GM19324 (cell line): ENCODE measurements around the gene LINC00632.
A peak's percentile ranks its signal among the peaks of the same experiment; 100 is the strongest.
"Not testable (repeated sequence)": the region's sequence is repeated elsewhere in the genome, so short reads cannot be mapped to it uniquely, and the experiment has no call there.

Source experiments
- ATAC-seq: cut with Tn5 transposase; IDR thresholded peaks from one replicate; pipeline ENCODE4 v1.9.1; 2021; ENCODE audit warnings: mild to moderate bottlenecking, moderate library complexity; ENCODE audit not compliant: unreplicated experiment, low FRiP score

The LINC00632 gene

GRCh38 chrX:140709421-140709846, at the start of gene LINC00632:
LINC00632 (plus strand) TSS chrX:140709759.
- no peak for ATAC-seq

- no peak for ATAC-seq
These were observed 47.9 kb upstream of the LINC00632 start for GRCh38 chrX:140661643-140662042.

- ATAC-seq: no peak
These were observed 44.6 kb upstream of the LINC00632 start for GRCh38 chrX:140664939-140665338.

GRCh38 chrX:140672840-140673731, 36.5 kb upstream of the LINC00632 start:
- ATAC-seq: no peak

DNA sequence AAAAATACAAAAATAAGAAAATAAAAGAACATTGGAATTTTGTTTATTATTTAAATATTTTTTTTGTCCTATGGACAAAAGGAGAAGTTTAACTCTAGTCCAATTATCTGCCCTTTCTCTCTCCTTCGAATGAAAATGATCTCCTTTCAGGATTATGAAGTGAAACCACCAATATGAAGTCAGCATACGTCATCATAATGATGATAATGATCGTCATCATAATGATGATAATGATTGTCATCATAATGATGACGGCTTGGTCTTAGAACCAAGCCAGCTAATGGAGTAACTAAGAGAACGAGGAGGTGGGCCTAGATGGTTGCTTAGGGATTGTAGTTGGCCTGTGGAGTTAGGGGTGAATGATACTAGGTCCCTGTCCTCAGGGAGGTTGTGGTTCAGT, 21.9 kb upstream of the LINC00632 start:
- ATAC-seq: no peak

GRCh38 chrX:140691596-140691995, 18.0 kb upstream of the LINC00632 start:
- not testable (repeated sequence) for ATAC-seq

GRCh38 chrX:140697618-140698017, 11.9 kb upstream of the LINC00632 start:
- ATAC-seq: no peak

- no peak for ATAC-seq
These were observed 8.1 kb upstream of the LINC00632 start for GRCh38 chrX:140701480-140701879.

DNA sequence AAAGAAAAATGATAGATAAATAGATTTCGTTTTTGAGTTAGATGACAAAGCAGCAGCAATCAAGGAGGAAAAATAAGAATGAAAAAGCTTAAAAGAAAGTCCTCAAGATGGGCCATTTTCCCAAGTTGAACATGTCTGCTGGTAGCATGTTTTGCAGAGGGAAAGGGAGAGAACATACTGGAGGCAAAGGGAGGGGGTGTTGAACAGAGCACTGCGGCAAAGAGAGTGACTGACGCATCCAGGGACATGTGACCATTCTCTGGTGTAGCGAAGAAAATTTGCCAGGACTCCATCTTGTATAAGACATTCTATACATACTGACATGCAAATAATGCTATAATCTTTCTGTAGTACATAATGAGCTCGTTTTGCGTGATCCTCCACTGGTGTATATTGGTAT, 1.2 kb downstream of the LINC00632 start:
- ATAC-seq: no peak

- no peak for ATAC-seq
These were observed 2.3 kb downstream of the LINC00632 start for GRCh38 chrX:140711894-140712293.

DNA sequence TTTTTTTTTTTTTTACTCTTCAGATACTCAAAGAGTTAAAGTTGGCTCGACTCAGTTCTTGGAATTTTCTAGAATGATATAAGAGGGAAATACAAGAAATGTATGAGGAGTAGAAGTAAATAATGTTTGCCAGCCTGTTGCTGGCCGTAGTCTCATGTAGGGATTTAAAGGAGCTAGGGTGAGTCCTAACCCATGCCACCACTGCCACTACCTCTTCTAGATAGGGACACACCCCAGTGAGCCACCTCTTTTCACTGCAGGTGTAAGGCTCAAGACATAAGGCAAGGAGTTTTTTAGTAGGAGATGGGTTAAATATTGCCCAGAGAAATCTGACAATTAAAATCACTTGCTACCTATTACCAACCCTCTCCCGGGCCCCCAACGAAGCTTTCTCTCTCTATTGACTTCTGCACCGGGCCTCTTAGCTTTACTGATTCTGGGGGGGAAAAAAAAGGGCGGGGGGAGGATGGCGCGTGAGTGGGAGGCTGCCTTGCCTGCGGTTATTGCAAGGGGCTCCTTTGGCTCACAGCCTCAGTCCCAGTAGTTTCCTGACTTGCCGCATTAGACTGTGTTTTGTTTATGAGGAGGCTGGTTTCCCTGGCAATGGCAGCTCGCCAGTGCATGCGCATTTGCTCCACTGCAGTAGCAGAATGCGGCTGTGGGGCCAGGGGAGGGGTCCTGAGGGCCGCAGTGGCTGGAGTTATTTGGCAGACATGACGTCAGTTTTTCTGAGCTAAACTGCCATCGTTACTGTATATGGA, 3.0 kb downstream of the LINC00632 start:
- ATAC-seq: no peak

GRCh38 chrX:140713174-140713539, 3.6 kb downstream of the LINC00632 start:
- no peak for ATAC-seq

GRCh38 chrX:140715787-140716186, 6.2 kb downstream of the LINC00632 start:
- ATAC-seq: no peak

- no peak for ATAC-seq
These were observed 13.7 kb downstream of the LINC00632 start for GRCh38 chrX:140723121-140723715.

- ATAC-seq: no peak
These were observed 14.8 kb downstream of the LINC00632 start for GRCh38 chrX:140724309-140724708.

DNA sequence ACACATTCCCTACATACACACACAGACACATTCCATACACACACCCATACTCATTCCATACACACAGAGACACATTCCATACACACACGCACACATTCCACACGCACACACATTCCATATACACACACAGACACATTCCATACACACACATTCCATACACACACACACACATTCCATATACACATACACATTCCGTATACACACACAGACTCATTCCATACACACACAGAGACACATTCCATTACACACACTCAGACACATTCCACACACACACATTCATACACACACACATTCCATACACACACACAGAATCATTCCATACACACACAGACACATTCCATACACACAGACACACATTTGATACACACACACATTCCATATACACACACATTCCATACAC, 15.2 kb downstream of the LINC00632 start:
- ATAC-seq: no peak

DNA sequence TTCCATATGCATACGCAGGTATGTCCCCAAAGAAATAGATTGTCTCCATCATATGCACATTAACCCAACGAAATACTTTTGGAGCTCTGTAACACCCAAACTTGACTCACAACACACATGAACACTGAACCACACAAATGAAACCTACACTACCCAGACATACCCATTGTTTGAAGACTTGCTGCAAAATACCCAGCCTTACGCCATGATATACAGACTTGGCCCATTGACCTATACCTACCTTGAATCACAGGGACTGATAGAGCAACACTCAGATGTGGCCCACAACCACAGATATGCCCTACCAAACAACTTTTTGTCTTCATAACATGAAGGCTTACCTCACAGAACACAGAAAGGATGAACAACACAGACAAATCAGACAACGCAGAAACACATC, 15.9 kb downstream of the LINC00632 start:
- ATAC-seq: no peak

GRCh38 chrX:140733766-140734342, 24.3 kb downstream of the LINC00632 start:
- ATAC-seq: no peak

DNA sequence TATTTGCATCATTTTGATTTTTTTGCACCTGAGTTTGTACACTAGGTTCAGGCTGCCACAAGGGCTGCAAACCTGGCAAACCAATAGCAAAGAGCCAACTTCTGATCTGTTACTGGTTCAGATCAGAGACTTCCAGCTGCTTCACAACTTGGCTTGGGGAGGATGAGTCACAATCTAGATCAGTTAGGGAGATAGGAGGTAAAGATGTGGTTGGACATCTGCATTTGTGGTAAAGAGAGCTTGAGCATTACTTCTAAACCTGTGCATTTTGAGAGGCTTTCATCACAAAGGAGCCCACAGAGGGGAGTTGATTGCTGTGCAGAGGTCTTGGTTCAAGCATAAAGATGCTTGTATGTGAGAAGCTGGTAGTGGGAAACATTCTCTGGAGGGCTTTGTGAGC, 34.5 kb downstream of the LINC00632 start:
- ATAC-seq: no peak

- ATAC-seq: no peak
These were observed 47.4 kb downstream of the LINC00632 start for GRCh38 chrX:140756941-140757340.

DNA sequence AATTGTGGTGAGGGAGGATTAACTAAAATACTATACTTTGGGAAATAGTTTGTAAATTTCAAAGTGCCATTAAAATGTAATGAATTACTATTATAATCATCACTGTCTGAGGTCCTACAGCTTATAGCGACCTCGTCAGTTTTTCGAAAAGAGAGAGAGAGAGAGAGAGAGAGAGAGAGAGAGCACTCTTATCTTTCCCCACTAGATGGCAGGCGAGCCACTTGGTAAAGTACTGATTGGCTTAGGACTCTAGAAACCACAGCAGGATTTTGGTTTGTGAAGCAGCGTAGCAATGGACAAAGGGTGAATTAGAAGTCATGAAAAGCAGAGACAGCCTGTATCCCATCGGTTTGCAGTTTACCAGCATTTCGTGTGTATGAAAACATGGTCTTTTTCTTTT, 52.5 kb downstream of the LINC00632 start:
- ATAC-seq: peak; percentile 74
